Ureter (tissue), 1 donor: ENCODE measurements around the gene EPHB4. TPM values are rescaled to one million over a fixed set of nuclear protein-coding genes. Genes with fewer than 3 reads are reported as not detected.

Source experiments
- DNase-seq: peaks from one replicate; pipeline ENCODE4 v3.0.0-alpha.2; 2020; ENCODE audit warnings: low spot score
- total RNA-seq: library from RNA; stranded (reverse); gene quantifications from one replicate; pipeline ENCODE4 v1.2.4, GENCODE V29; 2023
- donor health status: DM: yes; HTN: yes; CAD: no.

EPHB4 gene
- total RNA-seq, 1 donor from 2014 or later: 58.4 TPM

GRCh38 chr7:100854146-100854895 lies 27.0 kb upstream of the EPHB4 start:
- no peak for DNase-seq

DNA sequence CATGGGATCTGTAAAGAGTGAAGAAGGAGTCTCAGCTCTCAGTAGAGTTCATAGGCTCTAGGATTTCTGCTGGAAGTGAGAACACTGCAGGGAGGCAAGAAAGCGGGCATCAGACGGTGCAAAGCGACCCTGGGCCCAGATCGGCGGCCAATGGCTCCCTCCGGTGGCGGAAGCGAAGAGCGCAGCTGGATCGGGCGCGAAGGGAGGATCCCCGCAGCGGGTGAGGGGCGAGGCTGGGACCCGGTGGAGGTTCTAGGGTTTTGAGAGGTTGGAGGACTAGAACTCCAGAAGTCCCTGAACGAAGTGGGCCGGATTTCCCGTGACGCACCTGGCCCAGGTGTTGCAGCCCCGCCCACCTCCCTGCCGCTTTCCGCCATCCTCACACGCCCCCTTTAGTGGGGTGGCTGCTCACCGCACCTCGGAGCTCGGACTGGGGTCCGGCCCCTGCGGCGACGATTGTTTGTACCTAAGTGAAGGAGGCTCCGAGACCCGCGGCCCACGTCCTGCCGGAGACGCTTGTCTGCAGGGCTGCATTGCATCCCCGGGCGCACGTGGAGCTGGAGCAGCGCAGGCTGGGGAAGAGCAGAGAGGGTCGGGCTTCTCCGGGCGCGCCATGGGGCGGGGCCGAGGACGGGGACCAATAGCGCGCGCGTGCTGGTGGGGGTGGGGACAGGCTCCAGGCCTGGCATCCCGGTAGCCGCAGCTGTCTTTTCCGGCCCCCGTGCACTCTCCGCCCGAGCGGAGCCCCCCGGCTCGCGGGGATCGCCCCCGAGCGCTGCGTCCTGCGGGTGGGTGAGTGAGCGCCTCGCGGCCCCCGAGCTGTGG lies 24.9 kb upstream of the EPHB4 start, which contains the start of gene SLC12A9:
TSS of gene SLC12A9 (plus strand) at position 666 of the 825 bp plus-strand sequence. CDS start 1,485 bp downstream, outside the sequence.
- DNase-seq: peak; percentile 93

DNA sequence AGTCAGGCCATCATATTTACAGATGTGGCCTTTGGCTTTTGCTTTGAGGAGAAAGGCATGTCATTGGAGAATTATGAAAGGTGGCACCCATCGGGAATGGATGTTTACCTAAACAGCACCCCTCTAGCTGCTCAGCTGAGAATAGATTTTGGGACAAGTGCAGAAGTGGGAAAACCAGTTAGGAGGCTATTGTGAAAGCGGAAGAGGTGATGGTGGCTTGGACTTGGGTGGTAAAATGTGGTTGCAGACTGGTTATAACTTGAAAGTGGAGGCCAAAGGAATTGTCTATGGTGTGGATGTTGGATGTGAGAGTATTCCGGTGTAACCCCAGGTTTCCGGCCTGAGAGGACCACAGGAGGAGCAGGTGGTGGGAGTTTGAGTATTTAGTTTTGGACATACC lies 20.0 kb upstream of the EPHB4 start:
- DNase-seq: no peak

DNA sequence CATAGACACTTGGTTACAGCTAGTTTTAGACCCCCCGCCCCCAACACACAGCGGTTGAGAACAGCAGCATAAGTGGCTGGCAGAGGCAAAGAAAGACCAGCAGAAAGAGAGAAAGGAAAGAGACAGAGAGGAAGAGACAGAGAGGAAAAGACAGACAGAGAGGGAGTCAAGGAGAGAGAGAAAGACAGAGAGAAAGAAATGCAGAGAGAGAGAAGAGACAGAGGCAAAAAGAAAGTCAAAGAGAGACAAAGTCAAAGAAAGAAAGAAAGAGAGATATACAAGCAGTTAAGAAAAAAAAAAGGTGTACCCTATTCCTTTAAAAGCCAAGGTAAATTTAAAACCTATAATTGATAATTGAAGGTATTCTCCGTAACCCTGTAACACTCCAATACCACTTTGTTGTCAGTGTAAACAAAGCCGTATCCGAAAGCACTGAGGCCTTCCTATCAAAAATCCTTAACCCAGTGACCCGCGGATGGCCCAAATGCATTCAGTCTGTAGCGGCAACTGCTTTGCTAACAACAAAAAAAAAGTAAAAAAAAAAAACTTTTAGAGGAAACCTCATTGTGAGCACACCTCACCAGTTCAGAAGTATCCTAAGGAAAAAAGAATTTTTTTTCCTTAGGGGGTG lies 13.3 kb upstream of the EPHB4 start:
- no peak for DNase-seq

DNA sequence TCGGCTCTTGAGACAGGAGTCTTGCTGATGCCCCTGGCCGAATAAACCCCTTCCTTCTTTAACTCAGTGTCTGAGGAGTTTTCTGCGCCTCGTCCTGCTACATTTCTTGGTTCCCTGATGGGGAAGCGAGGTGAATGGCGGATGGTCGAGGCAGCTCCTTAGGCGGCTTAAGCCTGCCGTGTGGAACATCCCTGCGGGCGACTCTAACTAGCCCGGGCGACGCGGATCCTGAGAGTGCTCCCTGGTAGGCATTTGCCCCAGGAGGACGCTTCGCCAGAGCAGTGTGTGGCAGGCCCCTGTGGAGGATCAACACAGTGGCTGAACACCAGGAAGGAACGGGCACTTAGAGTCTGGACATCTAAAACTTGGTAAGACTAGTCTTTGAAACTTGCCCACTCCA lies 12.0 kb upstream of the EPHB4 start:
- no peak for DNase-seq

- DNase-seq: peak; percentile 92
Measured at GRCh38 chr7:100837099-100837836, 9.9 kb upstream of the EPHB4 start.

GRCh38 chr7:100836812-100837098 lies 9.4 kb upstream of the EPHB4 start:
- DNase-seq: no peak

DNA sequence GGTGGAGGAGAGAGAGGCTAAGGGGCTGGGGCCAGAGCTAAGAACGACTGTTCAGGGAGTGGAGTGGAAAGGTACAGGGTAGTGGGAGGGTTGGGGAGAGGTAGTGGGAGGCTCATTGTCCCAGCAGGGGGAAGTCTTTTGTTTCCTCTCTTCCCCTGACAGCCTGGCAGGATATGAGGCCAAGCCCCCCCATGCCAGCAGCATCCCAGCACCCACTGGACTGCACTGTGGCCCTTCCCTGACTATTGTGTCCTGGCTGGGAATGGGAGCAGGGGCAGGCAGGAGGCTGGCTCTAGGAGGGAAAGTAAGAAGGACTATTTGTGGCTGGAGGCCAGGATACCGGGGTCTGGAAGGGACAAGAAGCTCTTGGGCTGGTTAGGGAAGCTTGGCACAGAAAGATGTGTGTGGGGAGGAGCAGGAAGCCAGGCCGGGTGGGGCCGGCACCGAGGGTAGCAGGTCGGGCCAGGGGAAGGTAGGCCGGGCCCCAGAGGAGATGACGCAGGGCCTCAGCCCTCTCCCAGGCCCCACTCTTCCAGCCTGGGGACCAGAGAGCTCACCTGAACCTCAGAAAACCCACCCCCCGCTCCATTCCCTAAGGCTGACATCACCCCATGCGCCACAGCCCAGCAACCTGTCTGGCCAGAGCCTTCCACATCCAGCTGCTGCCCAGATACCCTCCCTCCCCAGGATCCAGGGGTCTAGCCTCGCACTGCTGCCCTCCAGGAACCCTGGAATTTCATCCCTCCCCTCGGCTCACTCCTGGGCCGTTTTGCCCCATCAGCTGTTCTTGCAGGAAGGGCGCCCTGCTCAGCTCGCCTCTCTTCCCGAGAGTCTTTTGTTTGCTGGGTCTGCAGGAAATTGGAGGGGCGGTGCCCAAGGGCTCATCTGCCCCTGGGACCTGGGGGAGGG lies 8.8 kb upstream of the EPHB4 start:
- no peak for DNase-seq

DNA sequence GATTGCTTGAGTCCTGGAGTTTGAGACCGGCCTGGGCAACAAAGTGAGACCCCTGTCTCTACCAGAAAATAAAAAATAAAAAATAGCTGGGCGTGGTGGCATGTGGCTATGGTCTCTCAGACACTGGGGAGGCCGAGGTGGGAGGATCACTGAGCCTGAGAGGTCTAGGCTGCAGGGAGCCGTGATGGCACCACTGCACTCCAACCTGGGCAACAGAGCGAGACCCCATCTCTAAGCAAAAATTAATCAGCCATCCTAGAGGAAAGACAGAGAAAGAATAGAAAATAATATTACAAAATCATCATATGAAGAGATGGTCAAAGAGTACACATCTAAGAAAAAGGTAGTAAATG lies 4.9 kb upstream of the EPHB4 start:
- DNase-seq: no peak

- no peak for DNase-seq
Measured at GRCh38 chr7:100830396-100830795, 3.1 kb upstream of the EPHB4 start.

DNA sequence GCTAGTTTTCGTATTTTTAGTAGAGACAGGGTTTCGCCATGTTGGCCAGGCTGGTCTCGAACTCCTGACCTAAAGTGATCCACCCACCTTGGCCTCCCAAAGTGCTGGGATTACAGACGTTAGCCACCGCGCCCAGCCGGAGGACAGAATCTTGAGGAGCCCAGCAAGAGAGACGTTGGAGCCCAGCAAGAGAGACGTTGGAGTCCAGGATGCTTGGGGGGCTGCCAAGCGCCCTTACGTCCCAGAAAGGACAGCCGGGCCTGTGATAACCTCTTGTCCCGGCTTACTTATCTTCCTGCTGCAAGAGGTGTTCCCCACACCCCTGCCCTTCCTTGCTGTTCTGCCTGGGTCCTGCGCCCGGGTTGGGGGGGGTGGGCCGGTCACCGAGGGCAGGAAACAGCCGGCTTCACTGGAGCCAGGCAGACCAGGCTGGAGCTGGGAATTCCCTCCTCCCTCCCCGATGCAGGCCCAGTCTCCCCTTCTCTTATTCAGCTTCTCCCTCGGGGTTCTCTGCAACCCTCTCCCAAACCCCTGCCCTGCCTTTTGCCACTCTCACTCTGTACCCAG lies 1.9 kb upstream of the EPHB4 start:
- no peak for DNase-seq

- DNase-seq: no peak
Measured at GRCh38 chr7:100826514-100827329, 601 bp downstream of the EPHB4 start.

- DNase-seq: no peak
Measured at GRCh38 chr7:100825751-100826513, 1.4 kb downstream of the EPHB4 start.

DNA sequence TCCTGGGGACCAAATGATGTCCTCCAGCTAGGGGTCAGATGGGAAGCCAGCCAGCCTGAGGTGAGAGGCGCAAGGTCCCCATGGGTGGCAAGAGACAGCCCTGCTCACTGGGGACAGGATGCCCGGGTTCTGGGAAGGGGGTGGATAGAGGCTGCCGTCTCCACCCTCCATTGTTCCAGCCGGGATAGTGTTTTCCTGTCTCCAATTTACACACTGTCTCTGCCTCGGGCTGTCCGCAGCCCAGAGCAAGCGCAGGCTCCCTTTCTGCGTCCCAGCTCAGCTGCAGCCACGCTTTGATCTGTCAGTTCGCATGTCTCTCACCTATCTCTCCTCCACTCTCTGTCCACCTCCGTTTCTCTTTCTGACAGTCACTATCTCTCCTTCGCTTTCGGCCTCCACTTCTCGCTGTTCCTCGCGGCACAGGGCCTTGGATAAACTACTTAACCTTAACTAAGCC lies 2.1 kb downstream of the EPHB4 start:
- DNase-seq: no peak

DNA sequence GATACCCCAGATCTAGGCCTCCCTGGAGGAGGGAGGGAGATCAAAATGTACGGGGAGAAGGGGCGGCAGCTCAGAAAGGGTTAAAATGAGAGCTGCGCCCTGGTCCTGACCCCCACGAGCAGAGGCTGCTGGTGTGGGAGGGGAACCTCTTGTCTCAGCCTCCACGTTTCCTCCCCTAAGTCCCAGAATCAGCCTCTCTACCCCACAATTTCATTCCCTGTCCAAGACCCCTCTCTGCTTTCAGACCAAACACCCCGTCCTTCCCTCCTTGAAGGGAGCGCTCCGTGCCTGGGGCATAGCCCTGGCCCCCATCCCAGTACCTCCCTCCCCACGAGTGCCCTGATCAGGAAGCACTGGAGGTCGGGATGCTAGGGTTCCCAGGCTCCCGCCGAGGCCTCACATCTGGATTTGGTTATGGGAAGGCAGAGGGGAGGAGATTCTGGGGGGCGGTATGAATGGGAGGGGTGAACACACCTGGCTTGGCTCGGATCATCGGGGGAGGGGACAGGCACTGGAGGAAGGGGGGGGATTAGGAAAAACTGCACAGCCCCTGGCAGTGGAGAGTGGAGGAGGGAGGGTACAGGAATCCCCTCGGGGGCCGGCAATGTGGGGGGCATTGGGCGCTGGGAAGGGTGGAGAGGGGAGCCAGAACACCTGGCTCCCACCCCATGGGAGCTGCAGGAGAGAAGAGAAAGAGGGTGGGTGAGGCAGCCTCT lies 2.7 kb downstream of the EPHB4 start:
- DNase-seq: no peak

- DNase-seq: no peak
Measured at GRCh38 chr7:100823534-100823933, 3.8 kb downstream of the EPHB4 start.

- no peak for DNase-seq
Measured at GRCh38 chr7:100823140-100823525, 4.2 kb downstream of the EPHB4 start.
